ENCODE data around the gene MED29.
"Not testable (repeated sequence)": the region's sequence is repeated elsewhere in the genome, so short reads cannot be mapped to it uniquely, and the experiment has no call there.

Gene MED29

GRCh38 chr19:39372047-39372802 lies 19.0 kb upstream of the MED29 start:
- DNase-seq (ENCODE audit: low spot score): peak; percentile 75

- DNase-seq (ENCODE audit: low spot score): no peak
Measured at GRCh38 chr19:39372941-39373340, 18.2 kb upstream of the MED29 start.

GRCh38 chr19:39375929-39376328 lies 15.2 kb upstream of the MED29 start:
- DNase-seq (ENCODE audit: low spot score): no peak

DNA sequence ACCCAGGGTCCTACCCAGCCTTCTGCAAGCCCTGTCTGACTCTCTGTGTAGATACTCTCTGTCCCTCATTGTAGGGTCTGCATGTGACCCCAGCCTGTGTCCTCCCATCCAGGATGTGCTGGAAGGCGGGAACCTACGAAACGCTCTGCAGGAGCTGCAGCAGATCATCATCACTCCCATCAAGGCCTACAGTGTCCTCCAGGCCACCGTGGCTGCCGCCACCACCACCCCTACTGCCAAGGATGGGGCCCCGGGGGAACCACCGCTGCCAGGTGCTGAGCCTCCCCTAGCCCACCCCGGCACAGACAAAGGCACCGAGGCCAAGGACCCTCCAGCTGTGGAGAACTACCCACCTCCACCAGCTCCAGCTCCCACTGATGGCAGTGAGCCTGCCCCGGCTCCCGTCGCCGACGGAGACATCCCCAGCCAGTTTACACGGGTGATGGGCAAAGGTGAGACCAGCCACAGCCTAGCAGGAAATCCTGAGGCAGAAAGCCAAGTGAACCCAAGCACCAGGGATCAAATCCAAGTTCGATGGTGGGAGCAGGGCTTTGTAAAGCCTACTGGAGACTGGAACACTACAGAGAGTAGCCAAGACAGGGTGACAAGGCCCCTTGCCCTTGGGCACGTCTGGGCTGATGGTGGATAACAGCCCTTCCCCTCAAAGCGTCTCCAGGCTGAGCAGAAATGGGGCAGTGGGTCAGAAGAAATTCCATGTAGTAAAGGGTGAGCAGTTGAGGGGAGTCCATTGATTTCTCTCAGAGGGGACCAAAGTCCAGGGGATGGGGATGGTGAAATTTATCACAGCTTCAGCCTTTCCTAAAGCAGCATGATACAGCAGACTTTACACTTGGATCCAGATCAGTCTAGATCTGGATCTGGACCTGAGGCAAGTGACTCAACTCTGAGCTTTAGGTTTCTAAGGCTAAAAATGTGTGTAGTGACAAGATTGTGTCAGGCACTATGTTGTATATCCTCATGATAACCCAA lies 13.5 kb upstream of the MED29 start:
- no peak for DNase-seq (ENCODE audit: low spot score)

GRCh38 chr19:39379366-39379765 lies 11.8 kb upstream of the MED29 start:
- not testable (repeated sequence) for DNase-seq (ENCODE audit: low spot score)

DNA sequence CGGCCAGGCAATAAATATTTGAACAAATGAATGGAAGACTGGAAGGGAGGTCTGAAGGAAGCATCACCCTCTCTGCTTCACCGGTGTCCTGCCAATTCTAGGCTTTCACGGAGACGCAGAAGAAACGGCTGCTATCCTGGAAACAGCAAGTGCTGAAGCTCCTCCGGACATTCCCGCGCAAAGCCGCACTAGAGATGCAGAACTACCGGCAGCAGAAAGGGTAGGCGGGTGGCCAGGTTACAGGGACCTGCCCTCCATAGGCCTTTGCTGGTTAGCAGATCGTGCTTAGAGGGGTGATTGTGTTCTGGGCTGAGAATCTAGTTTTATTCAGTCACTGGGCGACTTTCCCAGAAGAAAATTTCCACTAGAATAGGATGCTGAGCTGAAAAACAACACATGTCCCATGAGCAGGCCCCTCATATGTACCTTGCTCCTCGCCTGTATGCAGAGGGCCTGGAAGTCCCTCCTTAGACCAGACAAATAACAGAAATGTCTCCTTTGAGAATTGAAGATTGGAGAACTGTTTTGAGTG lies 11.2 kb upstream of the MED29 start:
- DNase-seq (ENCODE audit: low spot score): peak; percentile 54

DNA sequence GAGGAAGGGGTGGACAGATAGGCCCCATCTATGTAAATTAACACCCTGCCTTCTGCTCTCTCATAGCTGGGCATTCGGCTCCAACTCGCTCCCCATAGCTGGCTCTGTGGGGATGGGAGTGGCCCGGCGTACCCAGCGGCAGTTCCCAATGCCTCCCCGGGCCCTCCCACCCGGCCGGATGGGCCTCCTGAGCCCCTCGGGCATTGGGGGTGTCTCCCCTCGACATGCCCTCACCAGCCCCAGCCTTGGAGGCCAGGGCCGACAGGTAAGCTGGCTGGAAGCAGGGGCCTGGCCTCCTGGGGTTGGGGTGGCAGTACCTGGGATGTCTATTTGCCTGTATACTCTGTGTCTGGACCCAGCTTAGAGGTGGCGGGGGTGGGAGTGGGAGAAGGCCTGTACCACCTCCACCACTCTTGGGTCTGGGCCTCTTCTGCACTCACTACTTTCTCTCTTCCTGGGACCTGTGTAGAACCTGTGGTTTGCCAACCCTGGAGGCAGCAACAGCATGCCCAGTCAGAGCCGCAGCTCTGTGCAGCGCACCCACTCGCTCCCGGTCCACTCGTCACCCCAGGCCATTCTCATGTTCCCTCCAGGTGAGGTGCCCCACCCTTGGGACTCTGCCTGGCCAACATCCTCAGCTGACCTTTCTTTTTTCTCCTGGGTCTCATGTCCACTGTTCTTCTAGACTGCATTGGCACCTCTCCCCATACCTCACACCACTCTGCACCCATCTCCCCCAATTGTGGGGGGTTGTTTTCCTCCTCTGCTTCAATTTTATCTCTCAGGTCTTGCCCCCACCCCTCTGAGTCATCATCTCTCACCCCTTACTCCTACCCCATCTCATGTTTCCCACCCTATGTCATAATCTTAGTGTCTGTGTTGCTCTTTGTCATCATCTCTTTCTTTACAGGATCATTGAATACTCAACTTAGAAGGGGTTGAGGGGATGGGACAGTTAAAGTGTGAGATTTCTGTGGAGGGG lies 10.4 kb upstream of the MED29 start:
- DNase-seq (ENCODE audit: low spot score): no peak

GRCh38 chr19:39381910-39382611 lies 9.1 kb upstream of the MED29 start:
- DNase-seq (ENCODE audit: low spot score): no peak

DNA sequence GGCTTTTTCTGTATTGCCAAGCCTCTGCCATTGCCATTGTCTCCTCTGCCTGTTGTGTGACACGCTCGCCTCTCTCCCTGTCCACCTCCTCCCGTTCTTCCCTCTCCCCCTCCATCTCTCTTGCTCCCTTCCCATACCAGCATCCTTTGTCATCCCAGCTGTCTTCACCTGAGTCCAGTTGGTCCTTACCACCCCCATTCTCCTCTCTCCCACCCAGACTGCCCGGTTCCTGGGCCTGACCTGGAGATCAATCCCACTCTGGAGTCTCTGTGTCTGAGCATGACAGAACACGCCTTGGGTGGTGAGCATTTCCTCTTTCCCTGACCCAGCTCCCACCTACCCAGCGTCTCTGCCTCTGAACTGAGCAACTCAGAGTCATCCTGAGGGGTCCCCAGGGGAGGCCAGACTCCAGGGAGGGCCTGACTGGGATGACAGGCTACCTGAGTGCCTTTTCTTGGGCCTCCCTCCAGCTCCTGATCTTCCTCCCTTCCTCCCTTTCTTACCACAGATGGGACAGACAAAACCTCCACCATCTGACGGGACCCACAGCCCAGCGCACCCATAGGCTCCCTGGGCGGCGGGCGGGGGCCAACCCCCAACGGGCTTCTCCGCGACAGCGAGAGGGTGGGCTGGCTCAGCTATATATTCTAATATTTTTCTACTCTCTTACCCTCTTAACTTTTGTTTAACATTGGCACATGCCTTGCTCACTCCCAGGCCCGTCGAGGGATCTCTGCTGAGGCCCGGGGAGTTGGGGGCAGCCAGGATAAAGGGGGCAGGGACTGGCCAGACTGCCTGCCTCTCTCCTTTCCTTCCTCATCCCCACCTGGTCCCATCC lies 8.0 kb upstream of the MED29 start:
- DNase-seq (ENCODE audit: low spot score): no peak

DNA sequence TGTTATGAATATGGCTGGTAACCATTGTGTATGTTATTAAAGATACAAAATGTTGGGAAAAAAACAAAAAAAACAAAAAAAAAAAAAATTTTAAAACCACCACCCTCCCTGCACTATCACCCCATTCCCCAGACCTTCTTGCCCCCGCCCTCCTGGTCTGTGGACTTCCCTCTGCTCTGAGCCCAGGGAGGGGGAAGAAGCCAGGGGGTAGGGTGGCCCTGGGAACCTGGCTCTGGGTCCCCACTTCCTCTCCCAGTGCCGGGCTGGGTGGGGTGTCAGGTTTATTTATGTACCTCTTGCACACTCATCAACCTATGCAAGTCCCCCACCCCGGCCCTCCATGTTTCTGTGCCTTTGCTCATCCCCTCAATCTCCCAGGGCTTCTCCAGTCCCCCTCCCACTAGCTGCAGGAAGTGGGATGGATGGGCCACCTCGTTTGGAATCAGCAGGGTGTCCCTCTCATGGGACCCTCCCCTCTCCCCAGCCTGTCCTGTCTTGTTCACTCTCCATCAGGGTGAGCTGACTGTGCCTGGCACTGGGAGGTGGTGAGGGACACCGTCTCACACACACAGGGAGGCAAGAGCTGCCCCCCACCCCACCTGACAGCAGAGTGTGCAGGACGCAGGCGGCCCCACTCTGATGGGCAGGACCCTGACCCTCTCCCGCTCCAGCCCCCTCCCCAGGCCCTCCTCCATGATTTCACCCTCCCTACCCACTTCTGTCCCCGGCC lies 6.2 kb upstream of the MED29 start:
- DNase-seq (ENCODE audit: low spot score): no peak

GRCh38 chr19:39385629-39386411 lies 5.4 kb upstream of the MED29 start:
- DNase-seq (ENCODE audit: low spot score): no peak

GRCh38 chr19:39386557-39386956 lies 4.6 kb upstream of the MED29 start:
- DNase-seq (ENCODE audit: low spot score): no peak

- DNase-seq (ENCODE audit: low spot score): no peak
Measured at GRCh38 chr19:39388657-39389056, 2.5 kb upstream of the MED29 start.

DNA sequence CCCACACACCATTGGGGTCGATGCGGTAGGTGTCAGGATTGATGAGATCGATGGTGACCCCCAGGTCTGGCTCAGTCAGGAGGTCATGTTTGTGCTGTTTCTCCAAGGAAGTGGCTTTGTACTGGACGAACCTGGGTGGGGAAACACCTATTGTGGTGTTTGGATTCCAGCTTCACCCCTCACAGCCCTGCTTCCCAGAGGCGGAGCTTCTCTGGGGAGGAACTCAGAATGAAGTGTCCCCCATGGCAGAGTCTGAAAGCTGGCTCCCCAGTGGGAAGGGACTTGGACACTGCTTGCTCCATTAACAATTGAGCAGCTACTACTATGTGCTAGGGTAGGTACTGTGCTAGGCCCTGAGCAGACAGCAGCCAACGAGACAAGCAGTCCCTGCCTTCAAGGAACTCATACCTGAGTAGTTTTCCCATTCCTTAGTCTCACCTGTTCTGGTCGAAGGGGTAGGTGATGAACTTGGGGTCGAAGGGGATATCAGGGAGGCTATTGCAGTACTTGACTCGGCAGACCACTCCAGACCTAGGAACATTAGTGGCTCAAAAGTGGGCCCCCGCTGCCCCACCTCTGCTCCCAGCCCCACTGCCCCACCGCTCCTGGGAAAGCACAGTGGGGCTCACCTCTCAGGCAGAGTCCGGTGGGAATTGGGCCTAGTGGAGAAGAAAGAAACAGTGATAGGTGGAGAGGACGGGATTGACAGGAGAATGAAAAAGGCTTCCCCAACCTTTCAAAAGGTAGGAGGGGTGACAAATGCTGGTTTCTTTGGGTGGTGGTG lies 1.4 kb upstream of the MED29 start:
- DNase-seq (ENCODE audit: low spot score): no peak

- no peak for DNase-seq (ENCODE audit: low spot score)
Measured at GRCh38 chr19:39390451-39390750, 777 bp upstream of the MED29 start.

- peak; percentile 86 for DNase-seq (ENCODE audit: low spot score)
Measured at GRCh38 chr19:39397360-39398296, 6.5 kb downstream of the MED29 start.
